ENCODE measurements around the gene TBX5.

TBX5 gene

GRCh38 chr12:114405519-114406271 lies at the start of gene TBX5:
Gene TBX5 (minus strand): TSS chr12:114406144. CDS start chr12:114403898, 2,246 bp downstream.
- Histone ChIP-seq H3K4me3 (ENCODE audit: low read length) (no peak within 1 kb of the TSS), H3K9me3 (ENCODE audit: control insufficient read depth, low read length) (no peaks in the 10 kb centered on the region), H3K4me1 (ENCODE audit: control insufficient read depth, insufficient read depth, low read length) (peaks cover 5% of the 10 kb centered on the region), H3K9ac (ENCODE audit: low read length) (no peak within 1 kb of the TSS), H3K27me3 (ENCODE audit: control insufficient read depth, insufficient read depth, low read length) (peaks cover 98% of the 10 kb centered on the region), H3K36me3 (ENCODE audit: control insufficient read depth, insufficient read depth, low read length) (no peaks in the 10 kb centered on the region)

GRCh38 chr12:114451657-114452056 lies 45.7 kb upstream of the TBX5 start:
- Histone ChIP-seq H3K4me3 (ENCODE audit: low read length) (no peak overlapping the region), H3K4me1 (ENCODE audit: control insufficient read depth, insufficient read depth, low read length) (no peaks in the 10 kb centered on the region), H3K9ac (ENCODE audit: low read length) (no peak overlapping the region), H3K27me3 (ENCODE audit: control insufficient read depth, insufficient read depth, low read length) (peaks cover 34% of the 10 kb centered on the region), H3K36me3 (ENCODE audit: control insufficient read depth, insufficient read depth, low read length) (no peaks in the 10 kb centered on the region), H3K9me3 (ENCODE audit: control insufficient read depth, low read length) (no peaks in the 10 kb centered on the region)

- Histone ChIP-seq H3K27me3 (ENCODE audit: control insufficient read depth, insufficient read depth, low read length) (peaks cover 43% of the 10 kb centered on the region), H3K36me3 (ENCODE audit: control insufficient read depth, insufficient read depth, low read length) (no peaks in the 10 kb centered on the region), H3K4me3 (ENCODE audit: low read length) (no peak overlapping the region), H3K9ac (ENCODE audit: low read length) (no peak overlapping the region), H3K4me1 (ENCODE audit: control insufficient read depth, insufficient read depth, low read length) (no peaks in the 10 kb centered on the region), H3K9me3 (ENCODE audit: control insufficient read depth, low read length) (no peaks in the 10 kb centered on the region)
Observed at GRCh38 chr12:114450515-114451300, 44.8 kb upstream of the TBX5 start.

GRCh38 chr12:114450019-114450418 lies 44.1 kb upstream of the TBX5 start:
- H3K9me3 ChIP-seq (ENCODE audit: control insufficient read depth, low read length): no peaks in the 10 kb centered on the region
- H3K36me3 ChIP-seq (ENCODE audit: control insufficient read depth, insufficient read depth, low read length): no peaks in the 10 kb centered on the region
- no peak overlapping the region for H3K4me3 ChIP-seq (ENCODE audit: low read length)
- no peak overlapping the region for H3K9ac ChIP-seq (ENCODE audit: low read length)
- H3K27me3 ChIP-seq (ENCODE audit: control insufficient read depth, insufficient read depth, low read length): peaks cover 43% of the 10 kb centered on the region
- H3K4me1 ChIP-seq (ENCODE audit: control insufficient read depth, insufficient read depth, low read length): no peaks in the 10 kb centered on the region

- Histone ChIP-seq H3K27me3 (ENCODE audit: control insufficient read depth, insufficient read depth, low read length) (peaks cover 57% of the 10 kb centered on the region), H3K9me3 (ENCODE audit: control insufficient read depth, low read length) (no peaks in the 10 kb centered on the region), H3K4me1 (ENCODE audit: control insufficient read depth, insufficient read depth, low read length) (no peaks in the 10 kb centered on the region), H3K9ac (ENCODE audit: low read length) (no peak overlapping the region), H3K4me3 (ENCODE audit: low read length) (no peak overlapping the region), H3K36me3 (ENCODE audit: control insufficient read depth, insufficient read depth, low read length) (no peaks in the 10 kb centered on the region)
Observed at GRCh38 chr12:114448618-114448933, 42.6 kb upstream of the TBX5 start.

GRCh38 chr12:114447799-114448617 lies 42.1 kb upstream of the TBX5 start:
- Histone ChIP-seq H3K9ac (ENCODE audit: low read length) (no peak overlapping the region), H3K4me3 (ENCODE audit: low read length) (no peak overlapping the region), H3K9me3 (ENCODE audit: control insufficient read depth, low read length) (no peaks in the 10 kb centered on the region), H3K36me3 (ENCODE audit: control insufficient read depth, insufficient read depth, low read length) (no peaks in the 10 kb centered on the region), H3K4me1 (ENCODE audit: control insufficient read depth, insufficient read depth, low read length) (no peaks in the 10 kb centered on the region), H3K27me3 (ENCODE audit: control insufficient read depth, insufficient read depth, low read length) (peaks cover 63% of the 10 kb centered on the region)

GRCh38 chr12:114447274-114447716 lies 41.4 kb upstream of the TBX5 start:
- Histone ChIP-seq H3K9ac (ENCODE audit: low read length) (no peak overlapping the region), H3K9me3 (ENCODE audit: control insufficient read depth, low read length) (no peaks in the 10 kb centered on the region), H3K4me3 (ENCODE audit: low read length) (no peak overlapping the region), H3K36me3 (ENCODE audit: control insufficient read depth, insufficient read depth, low read length) (no peaks in the 10 kb centered on the region), H3K4me1 (ENCODE audit: control insufficient read depth, insufficient read depth, low read length) (no peaks in the 10 kb centered on the region), H3K27me3 (ENCODE audit: control insufficient read depth, insufficient read depth, low read length) (peaks cover 70% of the 10 kb centered on the region)

- Histone ChIP-seq H3K27me3 (ENCODE audit: control insufficient read depth, insufficient read depth, low read length) (peaks cover 72% of the 10 kb centered on the region), H3K9me3 (ENCODE audit: control insufficient read depth, low read length) (no peaks in the 10 kb centered on the region), H3K4me1 (ENCODE audit: control insufficient read depth, insufficient read depth, low read length) (no peaks in the 10 kb centered on the region), H3K36me3 (ENCODE audit: control insufficient read depth, insufficient read depth, low read length) (no peaks in the 10 kb centered on the region), H3K9ac (ENCODE audit: low read length) (no peak overlapping the region), H3K4me3 (ENCODE audit: low read length) (no peak overlapping the region)
Observed at GRCh38 chr12:114445401-114446323, 39.7 kb upstream of the TBX5 start.

- Histone ChIP-seq H3K4me1 (ENCODE audit: control insufficient read depth, insufficient read depth, low read length) (no peaks in the 10 kb centered on the region), H3K27me3 (ENCODE audit: control insufficient read depth, insufficient read depth, low read length) (peaks cover 77% of the 10 kb centered on the region), H3K9me3 (ENCODE audit: control insufficient read depth, low read length) (no peaks in the 10 kb centered on the region), H3K9ac (ENCODE audit: low read length) (no peak overlapping the region), H3K4me3 (ENCODE audit: low read length) (no peak overlapping the region), H3K36me3 (ENCODE audit: control insufficient read depth, insufficient read depth, low read length) (no peaks in the 10 kb centered on the region)
Observed at GRCh38 chr12:114444422-114445279, 38.7 kb upstream of the TBX5 start.

GRCh38 chr12:114443607-114444421 lies 37.9 kb upstream of the TBX5 start:
- H3K27me3 ChIP-seq (ENCODE audit: control insufficient read depth, insufficient read depth, low read length): peaks cover 76% of the 10 kb centered on the region
- H3K4me3 ChIP-seq (ENCODE audit: low read length): no peak overlapping the region
- no peaks in the 10 kb centered on the region for H3K9me3 ChIP-seq (ENCODE audit: control insufficient read depth, low read length)
- H3K36me3 ChIP-seq (ENCODE audit: control insufficient read depth, insufficient read depth, low read length): no peaks in the 10 kb centered on the region
- H3K9ac ChIP-seq (ENCODE audit: low read length): no peak overlapping the region
- H3K4me1 ChIP-seq (ENCODE audit: control insufficient read depth, insufficient read depth, low read length): no peaks in the 10 kb centered on the region
